Superior temporal gyrus (tissue), 1 donor: ENCODE measurements around the gene UCKL1.
"Not testable (repeated sequence)": the region's sequence is repeated elsewhere in the genome, so short reads cannot be mapped to it uniquely, and the experiment has no call there.

ENCODE experiments used
- DNase-seq: peaks from one replicate; pipeline ENCODE4 v3.0.0-alpha.2; 2016; ENCODE audit errors: extremely low spot score

UCKL1 gene

GRCh38 chr20:63955827-63956663, at the start of gene UCKL1:
Gene UCKL1, minus strand, starts transcription at chr20:63956416. Its CDS starts 44 bp downstream, at chr20:63956372.
- peak; percentile 83 for DNase-seq

GRCh38 chr20:64005394-64005793, 49.2 kb upstream of the UCKL1 start:
- no peak for DNase-seq

GRCh38 chr20:64003960-64004725, 47.9 kb upstream of the UCKL1 start:
- DNase-seq = no peak

- no peak for DNase-seq
These were observed 45.4 kb upstream of the UCKL1 start for GRCh38 chr20:64001607-64002011.

GRCh38 chr20:64000906-64001305, 44.7 kb upstream of the UCKL1 start:
- DNase-seq = no peak

- DNase-seq = no peak
These were observed 26.7 kb upstream of the UCKL1 start for GRCh38 chr20:63982937-63983336.

GRCh38 chr20:63980806-63981728, 24.9 kb upstream of the UCKL1 start, which contains the start of gene PRPF6:
Gene PRPF6, plus strand, starts transcription at chr20:63981132. Its CDS starts 114 bp downstream, at chr20:63981246.
- peak; percentile 97 for DNase-seq

GRCh38 chr20:63980317-63980805, 24.1 kb upstream of the UCKL1 start:
- no peak for DNase-seq

GRCh38 chr20:63979557-63980316, 23.5 kb upstream of the UCKL1 start, which contains the start of gene SAMD10:
Gene SAMD10, minus strand, starts transcription at chr20:63979642. Its CDS starts 175 bp downstream, at chr20:63979467.
- DNase-seq = peak; percentile 19

GRCh38 chr20:63979229-63979556, 23.0 kb upstream of the UCKL1 start:
- DNase-seq = no peak

GRCh38 chr20:63978319-63979228, 22.4 kb upstream of the UCKL1 start:
- DNase-seq = no peak

- DNase-seq = no peak
These were observed 21.6 kb upstream of the UCKL1 start for GRCh38 chr20:63977739-63978276.

- no peak for DNase-seq
These were observed 20.9 kb upstream of the UCKL1 start for GRCh38 chr20:63976980-63977738.

GRCh38 chr20:63976511-63976910, 20.3 kb upstream of the UCKL1 start:
- DNase-seq = not testable (repeated sequence)

GRCh38 chr20:63974402-63975200, 18.4 kb upstream of the UCKL1 start:
- no peak for DNase-seq

- DNase-seq = peak; percentile 88
These were observed 17.6 kb upstream of the UCKL1 start for GRCh38 chr20:63973636-63974401.

- DNase-seq = no peak
These were observed 16.9 kb upstream of the UCKL1 start for GRCh38 chr20:63973160-63973479.
